Measurements from ENCODE around the gene VWA1.
A peak's percentile ranks its signal among the peaks of the same experiment; 100 is the strongest.

VWA1 gene

GRCh38 chr1:1400576-1401456 is 34.7 kb upstream of the VWA1 start:
- no peak for TF ChIP-seq CTCF (conservative IDR thresholded peaks at IDR 0.05)
- peak overlapping the region; percentile 95 for H3K27ac ChIP-seq

DNA sequence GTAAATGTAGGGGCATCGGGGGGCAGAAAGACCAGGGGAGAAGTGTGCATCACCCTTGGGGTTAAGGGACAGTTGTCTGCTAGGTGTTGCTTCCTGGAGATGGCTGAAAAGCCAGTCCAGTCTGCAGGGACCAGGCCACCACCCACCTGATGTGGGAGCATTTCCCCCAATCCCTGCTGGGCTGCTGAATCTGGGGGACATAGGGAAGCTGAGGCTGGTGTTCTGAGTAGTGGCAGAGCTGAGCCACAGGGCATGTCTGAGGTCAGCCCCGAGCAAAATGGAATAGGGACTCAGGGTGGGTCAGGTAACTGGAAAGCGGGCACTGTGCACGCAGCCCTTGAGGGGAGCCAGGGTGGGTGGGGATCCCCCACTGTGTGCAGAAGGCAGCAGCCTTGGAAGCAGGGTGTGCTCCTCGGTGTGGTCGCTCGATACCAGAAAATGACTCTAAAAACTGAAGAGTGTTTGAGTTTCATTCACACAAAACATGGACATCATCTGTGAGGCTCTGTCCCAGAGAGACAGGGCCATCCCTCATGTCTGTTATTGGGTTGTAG is 34.0 kb upstream of the VWA1 start:
- no peak for TF ChIP-seq CTCF (conservative IDR thresholded peaks at IDR 0.05)
- peak overlapping the region; percentile 95 for H3K27ac ChIP-seq

DNA sequence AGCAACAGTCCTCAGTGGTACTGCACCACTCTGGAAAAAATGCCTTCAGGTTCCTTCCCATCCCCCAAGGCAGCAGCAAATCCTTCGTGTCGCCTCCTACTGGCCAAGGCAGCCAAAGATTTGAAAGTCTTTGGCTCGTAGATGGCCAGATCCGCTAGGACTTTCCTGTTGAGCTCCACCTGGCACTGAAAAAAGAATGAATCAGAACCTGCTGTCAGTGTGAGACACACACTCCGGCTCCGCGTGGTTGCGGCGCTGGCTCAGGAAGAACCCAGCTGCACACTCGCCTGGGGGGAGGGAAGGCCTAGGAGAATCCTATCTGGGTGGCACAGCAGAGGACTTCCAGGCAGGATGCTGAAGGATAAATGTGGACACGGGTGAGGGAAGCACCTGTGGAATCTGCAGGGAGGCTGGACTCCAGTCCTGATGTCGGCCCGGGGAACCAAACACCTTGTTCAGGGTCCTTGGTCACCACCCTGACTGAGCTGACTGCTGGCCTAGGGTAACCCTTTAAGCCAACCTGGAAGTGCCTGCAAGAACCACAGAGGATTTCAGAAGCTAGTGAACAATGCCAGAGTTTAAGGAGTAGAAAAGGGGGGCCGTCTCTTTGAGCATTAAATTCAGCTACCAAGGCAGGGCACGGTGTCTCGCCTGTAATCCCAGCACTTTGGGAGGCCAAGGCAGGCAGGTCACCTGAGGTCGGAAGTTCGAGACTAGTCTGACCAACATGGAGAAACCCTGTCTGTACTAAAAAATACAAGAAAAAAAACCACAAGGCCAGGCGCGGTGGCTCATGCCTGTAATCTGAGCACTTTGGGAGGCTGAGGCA is 33.2 kb upstream of the VWA1 start:
- peak overlapping the region; percentile 95; the same call in 1 of the 2 replicates for H3K27ac ChIP-seq
- TF ChIP-seq CTCF (conservative IDR thresholded peaks at IDR 0.05): peak; percentile 72

DNA sequence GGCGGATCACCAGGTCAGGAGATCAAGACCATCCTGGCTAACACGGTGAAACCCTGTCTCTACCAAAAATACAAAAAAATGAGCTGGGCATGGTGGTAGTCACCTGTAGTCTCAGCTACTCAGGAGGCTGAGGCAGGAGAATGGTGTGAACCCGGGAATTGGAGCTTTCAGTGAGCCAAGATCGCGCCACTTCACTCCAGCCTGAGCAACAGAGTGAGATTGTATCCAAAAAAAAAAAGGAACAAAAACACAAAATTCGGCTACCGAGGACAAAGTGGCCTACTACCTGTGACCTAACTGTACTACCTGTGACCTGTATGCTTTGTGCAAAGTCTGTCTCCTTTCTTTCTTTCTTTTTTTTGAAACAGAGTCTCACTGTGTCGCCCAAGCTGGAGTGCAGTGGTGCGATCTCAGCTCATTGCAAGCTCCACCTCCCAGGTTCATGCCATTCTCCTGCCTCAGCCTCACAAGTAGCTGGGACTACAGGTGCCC is 32.5 kb upstream of the VWA1 start:
- H3K27ac ChIP-seq: peak overlapping the region; percentile 99; the same call in 1 of the 2 replicates

GRCh38 chr1:1403653-1404052 is 31.8 kb upstream of the VWA1 start:
- H3K27ac ChIP-seq: peak overlapping the region; percentile 99
- TF ChIP-seq CTCF (conservative IDR thresholded peaks at IDR 0.05): no peak

DNA sequence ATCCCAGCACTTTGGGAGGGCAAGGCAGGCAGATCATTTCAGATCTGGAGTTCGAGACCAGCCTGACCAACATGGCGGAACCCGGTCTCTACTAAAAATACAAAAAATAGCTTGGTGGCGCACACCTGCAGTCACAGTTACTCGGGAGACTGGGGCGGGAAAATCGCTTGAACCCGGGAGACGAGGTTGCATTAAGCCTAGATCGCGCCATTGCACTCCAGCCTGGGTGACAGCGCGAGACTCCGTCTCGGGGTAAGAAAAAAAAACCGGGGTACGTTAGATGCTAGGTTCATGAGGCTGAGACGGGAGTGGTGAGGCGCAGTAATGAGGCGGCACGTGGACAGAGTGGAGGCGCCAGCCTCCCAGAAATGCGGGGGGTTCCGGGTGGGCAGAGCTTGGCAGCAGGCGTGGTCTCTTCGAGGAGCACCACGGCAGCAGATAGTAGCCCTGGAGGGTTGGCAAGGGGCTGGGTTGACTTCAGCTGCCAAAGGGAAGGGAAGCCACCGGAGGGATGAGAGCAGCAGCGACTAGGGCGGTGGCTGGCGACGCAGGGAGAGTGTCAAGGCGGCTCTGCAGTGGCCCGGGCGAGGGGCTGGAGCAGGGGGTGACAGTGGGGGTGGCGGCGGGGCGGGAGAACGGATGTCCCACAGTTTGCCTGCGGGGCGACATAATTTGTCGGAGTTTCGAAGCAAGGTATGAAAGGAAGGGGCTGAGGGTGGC is 29.2 kb upstream of the VWA1 start:
- TF ChIP-seq CTCF (conservative IDR thresholded peaks at IDR 0.05): no peak
- H3K27ac ChIP-seq: peak overlapping the region; percentile 99

- no peak for TF ChIP-seq CTCF (conservative IDR thresholded peaks at IDR 0.05)
- H3K27ac ChIP-seq: peak within 1 kb of the TSS; percentile 99
Observed at GRCh38 chr1:1406821-1407635, 28.5 kb upstream of the VWA1 start, which contains the start of gene MRPL20. MRPL20 (minus strand) TSS chr1:1407293; CDS start chr1:1407217, 76 bp downstream.

All from VCaP (cell line).